ENCODE measurements around the gene SDHA.

Gene SDHA

DNA sequence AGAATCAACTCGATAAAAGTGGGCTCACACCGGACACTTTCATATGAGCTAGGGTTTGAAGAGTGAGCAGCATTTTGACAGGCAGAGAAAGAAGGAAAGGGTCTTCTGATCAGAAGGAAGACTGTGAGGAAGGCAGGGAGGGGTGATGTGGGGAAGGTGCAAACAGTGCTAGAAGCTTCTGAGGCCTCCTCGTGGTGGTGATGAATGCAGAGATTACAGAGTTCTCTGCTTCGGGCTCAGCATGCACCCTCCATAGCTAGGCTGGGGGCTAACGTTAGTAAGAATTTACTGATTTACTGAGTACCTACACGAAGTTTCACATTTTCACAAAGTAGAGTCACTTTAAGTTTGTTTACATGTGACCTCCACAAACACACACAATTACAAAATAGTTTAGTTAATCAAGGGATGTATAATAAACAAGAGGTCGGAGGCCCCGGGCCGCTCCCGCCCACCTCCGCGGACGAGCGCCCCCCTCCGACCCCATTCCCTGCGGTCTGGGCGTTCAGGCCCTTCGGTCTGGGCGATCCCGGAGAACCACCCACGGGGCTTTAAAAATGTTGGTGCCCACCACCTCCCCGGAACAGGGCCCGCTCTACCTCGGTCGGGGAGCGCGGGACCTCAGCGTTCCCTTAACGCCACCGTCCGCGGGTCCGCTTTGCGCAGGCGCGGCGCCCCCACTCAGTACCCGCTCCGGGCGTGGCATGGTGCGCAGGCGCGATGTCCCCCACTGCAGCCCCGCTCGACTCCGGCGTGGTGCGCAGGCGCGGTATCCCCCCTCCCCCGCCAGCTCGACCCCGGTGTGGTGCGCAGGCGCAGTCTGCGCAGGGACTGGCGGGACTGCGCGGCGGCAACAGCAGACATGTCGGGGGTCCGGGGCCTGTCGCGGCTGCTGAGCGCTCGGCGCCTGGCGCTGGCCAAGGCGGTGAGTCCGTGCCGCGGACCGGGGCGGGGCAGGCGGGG lies at the start of gene SDHA, which contains the start of gene CCDC127:
TSS of gene SDHA (plus strand) at position 827 of the 963 bp plus-strand sequence. CDS start at position 863, 36 bp downstream.
TSS of gene CCDC127 (minus strand) at position 660 of the 963 bp plus-strand sequence. CDS start 1,304 bp downstream, outside the sequence.
- DNase-seq (ENCODE audit: low read depth) = peak; percentile 86

DNA sequence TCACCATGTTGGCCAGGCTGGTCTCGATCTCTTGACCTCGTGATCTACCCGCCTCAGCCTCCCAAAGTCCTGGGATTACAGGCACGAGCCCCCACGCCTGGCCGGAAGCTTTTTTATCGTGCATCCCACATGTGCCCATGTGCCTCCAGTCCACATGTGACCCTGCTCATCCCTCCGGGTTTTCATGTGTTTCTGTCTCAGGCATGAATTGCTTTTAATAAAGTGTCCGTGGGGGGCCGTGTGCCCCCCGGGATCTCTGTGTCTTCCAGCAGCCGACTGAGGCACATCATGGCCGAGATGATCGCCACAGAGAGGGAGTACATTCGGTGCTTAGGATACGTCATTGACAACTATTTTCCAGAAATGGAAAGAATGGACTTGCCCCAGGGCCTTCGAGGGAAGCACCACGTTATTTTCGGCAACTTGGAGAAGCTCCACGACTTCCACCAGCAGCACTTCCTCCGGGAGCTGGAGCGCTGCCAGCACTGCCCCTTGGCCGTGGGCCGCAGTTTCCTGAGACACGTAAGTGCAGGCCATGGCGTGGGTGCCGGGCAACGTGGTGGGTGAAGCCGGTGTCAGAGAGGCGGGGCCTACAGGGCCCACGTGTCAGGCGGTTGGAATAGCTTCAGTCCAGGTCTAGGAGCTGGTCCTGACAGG lies 48.9 kb upstream of the SDHA start:
- DNase-seq (ENCODE audit: low read depth) = peak; percentile 48

DNA sequence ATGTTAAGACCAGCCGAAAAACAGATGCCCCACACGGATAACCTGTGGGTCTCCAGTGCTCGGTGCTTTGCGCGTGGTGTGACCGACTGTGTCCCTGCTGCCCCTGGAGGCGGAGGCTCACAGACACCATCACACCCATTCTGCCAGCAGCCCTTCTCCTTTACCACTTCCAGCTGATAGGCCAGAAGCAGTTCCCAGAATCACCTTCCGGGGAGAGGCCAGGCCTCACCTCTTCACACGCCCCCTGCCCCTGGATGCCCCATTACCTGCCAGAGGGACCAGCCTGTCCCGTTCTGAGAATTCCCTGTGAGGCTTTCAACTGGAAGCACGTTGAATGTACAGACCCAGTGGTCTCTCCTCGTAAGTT lies 48.4 kb upstream of the SDHA start:
- DNase-seq (ENCODE audit: low read depth) = no peak

GRCh38 chr5:170971-171800 lies 46.9 kb upstream of the SDHA start:
- no peak for DNase-seq (ENCODE audit: low read depth)

DNA sequence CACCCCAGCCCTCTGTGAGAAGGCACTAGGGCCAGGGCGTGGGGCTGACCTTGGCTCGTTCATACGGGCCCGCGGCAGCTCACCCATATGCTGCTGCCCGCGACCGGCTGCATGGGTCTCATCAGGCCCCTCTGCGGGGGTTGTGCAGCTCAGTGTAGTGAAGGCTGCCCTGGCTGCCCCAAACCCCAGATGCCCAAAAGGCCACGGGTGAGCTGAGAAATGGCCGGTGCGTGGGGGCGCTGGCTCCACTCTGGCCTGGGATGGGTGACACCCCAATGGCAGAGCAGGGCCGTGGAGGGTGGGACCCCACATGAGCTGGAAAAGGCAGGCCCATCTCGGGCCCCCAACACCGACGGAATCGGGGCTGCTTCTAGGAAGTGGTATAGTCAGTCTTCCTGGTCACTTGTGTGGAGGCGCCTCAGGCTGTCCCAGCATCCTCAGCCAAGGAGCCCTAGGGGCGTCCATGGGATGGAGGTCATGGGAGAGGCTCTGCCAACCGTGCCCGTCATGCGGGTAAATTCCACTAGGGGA lies 46.3 kb upstream of the SDHA start:
- no peak for DNase-seq (ENCODE audit: low read depth)

DNA sequence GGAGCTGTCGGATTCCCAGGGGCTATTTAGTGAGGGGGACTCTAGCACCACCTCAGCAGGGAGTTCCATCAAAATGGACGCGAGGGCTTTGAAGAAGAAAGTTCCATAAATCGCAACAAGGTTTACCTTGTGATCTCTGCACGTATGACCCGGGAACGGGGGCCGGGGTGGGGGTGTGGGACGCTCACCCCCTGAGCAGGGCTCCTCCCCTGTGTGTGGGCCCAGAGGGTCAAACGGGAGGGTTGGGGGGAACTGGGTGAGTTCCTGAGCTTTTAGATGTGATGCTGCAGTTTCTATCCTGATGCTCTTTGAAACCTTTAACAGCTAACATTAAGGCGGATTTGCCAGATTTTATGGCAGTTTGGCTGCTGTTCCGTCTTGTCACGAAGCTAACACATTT lies 45.7 kb upstream of the SDHA start:
- DNase-seq (ENCODE audit: low read depth) = no peak

DNA sequence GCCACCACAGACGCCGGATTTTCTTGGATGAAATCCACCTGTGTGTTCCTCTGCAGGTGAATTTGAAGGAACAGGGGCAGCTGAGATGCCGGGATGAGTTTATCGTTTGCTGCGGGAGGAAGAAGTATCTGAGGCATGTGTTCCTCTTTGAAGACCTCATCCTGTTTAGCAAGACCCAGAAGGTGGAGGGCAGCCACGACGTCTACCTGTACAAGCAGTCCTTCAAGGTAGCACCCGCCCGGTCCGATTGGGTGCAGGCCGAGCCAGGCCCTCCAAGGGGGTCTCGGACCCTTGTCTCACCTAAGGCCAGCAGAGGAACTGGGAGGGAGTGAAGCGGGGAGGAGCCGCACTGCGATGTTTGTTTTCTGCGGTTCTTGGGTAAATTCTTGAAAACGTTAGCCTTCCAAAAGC lies 45.3 kb upstream of the SDHA start:
- no peak for DNase-seq (ENCODE audit: low read depth)

GRCh38 chr5:173392-174290 lies 44.5 kb upstream of the SDHA start:
- no peak for DNase-seq (ENCODE audit: low read depth)

GRCh38 chr5:174291-174600 lies 43.9 kb upstream of the SDHA start:
- DNase-seq (ENCODE audit: low read depth) = no peak

GRCh38 chr5:174876-175465 lies 43.1 kb upstream of the SDHA start:
- DNase-seq (ENCODE audit: low read depth) = no peak

DNA sequence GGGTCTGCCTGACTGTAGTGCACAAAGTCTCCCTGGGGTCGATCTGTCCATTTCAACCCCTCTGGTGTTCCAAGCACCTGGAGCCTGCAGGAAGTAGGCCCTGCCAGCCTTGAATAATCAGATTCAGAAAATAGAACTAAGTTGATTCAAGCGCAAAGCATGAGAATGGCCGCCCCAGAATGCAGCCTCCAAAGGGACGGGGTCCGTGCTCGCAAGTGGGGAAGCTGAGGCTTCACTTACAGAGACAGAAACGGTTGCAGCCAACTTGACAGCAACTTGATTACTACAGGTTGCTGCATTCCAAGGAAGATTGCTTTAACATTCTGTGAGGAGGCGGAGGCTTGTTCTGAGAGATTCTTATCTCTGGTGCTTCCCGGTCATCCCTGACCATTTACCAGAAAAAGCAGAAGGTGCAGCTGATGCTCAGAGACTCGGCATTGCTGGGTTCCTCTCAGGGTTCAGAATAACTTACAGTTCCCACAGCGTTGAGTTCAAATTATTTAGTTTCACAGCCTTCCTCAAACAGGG lies 41.8 kb upstream of the SDHA start:
- DNase-seq (ENCODE audit: low read depth) = no peak

DNA sequence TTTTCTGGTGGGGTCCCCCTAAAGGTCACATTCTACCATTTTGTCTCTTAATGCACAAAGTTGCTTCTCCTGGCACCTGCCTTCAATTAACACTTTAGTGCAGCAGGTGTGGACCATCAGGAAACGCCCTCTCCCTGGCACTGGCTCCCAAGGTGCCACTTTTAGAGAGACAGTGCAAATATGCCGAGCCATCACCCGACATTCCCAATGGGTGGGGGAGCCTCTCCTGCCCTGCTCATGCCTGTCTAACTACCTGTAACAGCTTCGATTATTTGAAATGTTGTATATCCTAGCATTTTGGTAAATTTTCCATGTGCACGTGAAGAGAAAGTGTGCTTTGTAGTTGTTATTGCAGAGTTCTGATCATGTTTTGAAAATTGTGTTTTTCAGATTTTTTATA lies 40.0 kb upstream of the SDHA start:
- DNase-seq (ENCODE audit: low read depth) = no peak

DNA sequence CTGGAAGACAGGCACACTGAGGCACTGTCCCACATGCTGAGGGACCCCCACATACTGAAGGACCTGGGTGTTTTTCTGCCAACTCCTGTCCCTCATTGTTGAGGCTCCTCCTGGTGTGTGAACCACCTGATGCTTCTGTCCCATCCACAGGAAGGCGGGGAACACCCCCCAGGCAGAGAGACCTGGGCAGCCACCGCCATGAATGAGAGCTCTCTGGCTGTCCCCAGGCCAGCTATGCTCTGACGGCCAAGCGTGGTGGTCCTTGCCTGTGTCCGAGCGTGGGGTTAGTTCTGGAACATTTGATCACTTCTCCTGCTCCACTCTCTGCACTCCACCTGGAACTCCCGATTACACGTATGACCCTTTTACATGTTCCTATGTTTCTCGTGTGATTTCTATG lies 38.7 kb upstream of the SDHA start:
- DNase-seq (ENCODE audit: low read depth) = no peak

GRCh38 chr5:180286-180918 lies 37.7 kb upstream of the SDHA start:
- no peak for DNase-seq (ENCODE audit: low read depth)

DNA sequence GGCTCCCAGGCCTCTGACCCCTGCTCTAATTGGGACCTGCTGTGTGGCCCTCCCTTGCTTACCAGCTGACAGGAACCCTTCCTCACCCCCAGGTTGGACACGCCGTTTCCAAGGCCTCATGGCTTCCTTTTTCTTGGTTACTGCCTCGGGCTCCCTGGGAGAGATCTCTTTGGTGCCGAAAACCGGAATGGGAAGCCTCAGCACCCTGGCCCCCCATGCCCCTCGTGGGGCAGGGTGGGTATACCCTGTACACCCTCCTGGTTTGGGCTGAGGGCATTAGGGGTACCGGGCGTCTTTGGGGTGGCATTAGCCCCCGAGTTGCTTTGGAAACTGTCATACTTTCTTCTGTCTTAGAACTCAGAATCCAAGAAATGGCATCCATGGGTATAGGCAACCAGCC lies 37.0 kb upstream of the SDHA start:
- DNase-seq (ENCODE audit: low read depth) = no peak

DNA sequence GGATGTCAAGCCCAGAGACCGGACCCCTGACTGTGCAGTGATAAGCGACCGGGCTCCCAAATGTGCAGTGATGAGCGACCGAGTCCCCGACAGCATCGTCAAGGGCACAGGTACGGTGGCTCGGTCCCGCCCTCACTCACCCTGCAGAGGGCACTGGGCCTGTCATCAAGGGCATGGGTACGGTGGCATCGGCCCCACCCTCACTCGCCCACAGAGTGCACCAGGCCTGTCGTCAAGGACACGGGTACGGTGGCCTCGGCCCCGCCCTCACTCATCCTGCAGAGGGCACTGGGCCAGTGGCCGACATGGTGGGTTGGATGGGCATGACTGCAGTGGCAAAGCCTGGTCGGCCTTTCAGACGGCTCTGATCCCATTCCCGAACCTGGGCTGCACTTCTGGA lies 36.6 kb upstream of the SDHA start:
- DNase-seq (ENCODE audit: low read depth) = no peak

- no peak for DNase-seq (ENCODE audit: low read depth)
Observed at GRCh38 chr5:182126-182525, 36.0 kb upstream of the SDHA start.

DNA sequence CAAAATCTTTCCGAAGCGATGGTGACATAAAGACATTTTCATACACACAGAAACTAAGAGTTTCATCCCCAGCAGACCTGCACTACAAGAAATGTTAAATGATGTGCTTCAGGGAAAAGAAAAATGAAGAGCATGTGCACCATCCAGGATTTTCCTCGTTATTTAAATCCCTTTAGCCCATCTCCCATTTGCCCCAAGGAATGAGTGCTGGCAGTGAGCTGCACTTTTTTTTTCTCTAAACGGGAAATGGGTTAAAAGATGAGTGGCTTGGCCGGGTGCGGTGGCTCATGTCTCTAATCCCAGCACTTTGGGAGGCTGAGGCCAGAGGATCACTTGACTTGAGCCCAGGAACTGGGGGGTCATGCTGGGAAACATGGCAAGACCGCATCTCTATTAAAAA lies 33.6 kb upstream of the SDHA start:
- DNase-seq (ENCODE audit: low read depth) = peak; percentile 13

DNA sequence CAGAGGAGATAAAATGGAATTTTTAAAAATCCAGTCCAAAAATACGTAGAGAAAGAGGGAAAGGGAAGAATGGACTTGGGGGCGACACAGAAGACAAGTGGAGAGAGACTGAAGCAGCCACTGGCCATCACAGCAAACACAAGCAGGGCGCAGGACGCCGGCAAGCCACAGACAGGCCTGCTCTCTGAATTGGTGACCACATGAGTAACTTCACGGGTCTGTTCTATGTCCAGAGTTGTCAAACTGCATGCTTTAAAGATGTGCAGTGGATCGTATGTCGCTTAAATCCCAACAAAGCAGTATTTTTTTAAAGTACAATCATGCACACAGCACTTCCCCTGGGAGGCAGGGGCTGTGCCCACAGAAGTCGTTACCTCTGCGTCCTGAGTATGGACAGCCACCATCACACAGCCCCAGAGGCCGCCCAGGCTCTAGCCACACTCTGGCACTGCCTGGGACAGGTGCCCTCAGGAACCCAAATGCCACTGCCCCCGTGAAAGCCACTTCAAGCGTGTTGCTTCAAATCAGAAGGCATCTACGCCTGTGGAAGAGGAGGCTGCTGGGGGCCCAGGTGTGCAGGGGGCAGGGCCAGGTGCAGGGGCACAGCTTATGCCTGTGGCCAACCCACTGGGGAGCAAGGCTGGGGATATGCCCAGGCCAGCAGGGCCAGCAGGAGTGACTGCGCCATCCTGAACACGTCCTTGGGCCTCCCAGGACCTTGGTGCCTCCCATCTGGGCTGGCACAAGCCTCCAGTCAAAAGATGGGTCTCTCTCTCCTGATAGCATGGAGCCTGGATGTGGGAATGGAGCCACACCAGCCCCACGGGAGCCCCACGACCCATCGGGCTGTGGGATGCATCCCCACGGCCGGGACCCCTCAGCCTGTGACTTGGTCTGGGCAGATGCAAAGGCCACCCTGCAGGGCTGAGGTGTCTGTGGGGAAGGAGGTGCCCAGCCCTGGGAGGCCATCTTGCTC lies 32.7 kb upstream of the SDHA start:
- no peak for DNase-seq (ENCODE audit: low read depth)

Data from fibroblast of gingiva (primary cell).